Measurements from ENCODE around the gene SLC25A11.

SLC25A11 gene

DNA sequence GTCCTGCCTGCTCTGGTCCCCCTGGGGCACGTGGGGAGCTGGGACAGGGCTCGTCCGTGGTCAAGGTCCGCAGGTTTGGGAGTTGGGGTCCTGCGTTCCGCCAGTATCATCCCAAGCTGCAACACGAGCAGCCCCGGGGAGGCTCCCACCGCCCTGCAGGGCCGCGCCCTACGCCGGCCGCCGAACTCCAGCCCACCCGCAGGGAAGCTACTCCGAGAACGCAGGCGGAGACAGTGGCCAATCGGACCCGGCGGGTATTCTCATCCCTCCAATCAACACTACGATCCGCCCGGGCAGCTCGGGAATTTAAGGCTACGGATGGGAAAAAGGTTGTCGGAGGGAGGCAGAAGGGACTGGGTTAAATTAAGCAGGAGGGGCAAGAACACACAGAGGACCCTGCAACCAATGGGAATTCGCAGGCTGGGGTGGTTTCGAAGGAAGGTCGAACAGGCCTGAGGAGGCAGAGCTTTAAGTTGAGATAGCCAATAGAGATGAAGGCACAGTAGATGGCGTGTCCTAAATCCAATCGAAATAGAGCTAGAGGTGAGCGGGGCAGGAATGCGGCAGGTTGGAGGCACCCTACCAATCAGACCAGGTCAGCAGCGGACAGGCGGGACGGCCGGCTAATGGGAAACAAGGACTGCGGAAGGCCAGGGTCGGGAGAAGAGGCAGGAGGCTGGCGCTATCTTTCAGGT is 27.1 kb upstream of the SLC25A11 start:
- DNase-seq (ENCODE audit: low read depth in 2 of 2) = peak; percentile 87

DNA sequence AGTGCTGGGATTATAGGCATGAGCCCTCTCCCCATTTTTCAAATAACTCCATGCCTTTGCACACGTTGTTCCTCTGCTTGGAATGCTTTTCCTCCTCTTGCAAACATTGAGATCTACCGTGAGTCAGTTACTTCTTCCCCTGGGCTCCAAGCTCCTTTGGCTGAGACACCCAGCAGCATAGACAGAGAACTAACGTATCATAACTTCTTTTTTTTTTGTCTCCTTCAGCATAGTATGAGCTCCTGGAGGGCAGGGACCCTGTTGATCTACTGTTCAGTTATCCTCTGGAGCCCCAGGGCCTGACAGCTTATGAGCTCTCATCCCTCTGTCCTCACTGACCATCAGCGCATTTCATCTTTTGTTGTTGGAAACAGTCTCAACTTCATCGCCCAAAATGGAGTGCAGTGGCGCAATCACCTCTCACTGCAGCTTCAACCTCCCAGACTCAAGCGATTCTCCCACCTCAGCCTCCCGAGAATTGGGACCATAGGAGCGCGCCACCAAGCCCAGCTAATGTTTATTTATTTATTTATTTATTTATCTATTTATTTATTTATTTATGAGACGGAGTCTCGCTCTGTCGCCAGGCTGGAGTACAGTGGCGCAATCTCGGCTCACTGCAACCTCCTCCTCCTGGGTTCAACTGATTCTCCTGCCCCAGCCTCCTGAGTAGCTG is 25.6 kb upstream of the SLC25A11 start:
- DNase-seq (ENCODE audit: low read depth in 2 of 2) = no peak

DNA sequence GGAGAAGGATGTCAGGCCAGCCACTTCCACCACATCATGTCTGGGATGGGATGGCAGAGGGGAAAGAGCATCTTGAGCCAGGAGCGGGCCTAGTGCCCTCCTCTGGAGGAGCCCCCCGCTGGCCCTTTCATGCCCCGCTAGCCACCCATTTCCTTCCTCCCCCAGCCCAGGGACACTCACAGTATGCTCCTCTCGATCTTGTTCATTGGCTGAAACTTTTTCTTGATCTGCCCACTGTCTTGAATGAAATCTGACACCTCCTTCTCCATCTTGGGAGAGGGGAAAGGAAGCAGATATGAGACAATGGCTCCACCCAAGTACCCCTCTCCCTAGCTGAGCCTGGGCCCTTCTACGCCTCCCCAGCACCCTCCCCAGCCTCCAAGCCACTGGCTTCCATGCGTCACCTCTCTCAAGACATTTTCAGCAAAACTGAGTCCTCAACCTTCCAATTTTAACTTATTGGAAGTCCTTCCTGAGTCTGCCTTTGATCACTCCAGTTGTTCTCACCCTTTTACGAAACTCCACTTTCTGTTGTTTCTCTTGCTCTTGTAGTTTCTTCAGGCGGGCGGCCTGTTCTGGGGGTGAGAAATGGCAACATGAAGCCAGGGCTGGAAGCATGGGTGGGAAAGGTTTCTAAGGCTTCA is 20.6 kb upstream of the SLC25A11 start:
- DNase-seq (ENCODE audit: low read depth in 2 of 2) = no peak

DNA sequence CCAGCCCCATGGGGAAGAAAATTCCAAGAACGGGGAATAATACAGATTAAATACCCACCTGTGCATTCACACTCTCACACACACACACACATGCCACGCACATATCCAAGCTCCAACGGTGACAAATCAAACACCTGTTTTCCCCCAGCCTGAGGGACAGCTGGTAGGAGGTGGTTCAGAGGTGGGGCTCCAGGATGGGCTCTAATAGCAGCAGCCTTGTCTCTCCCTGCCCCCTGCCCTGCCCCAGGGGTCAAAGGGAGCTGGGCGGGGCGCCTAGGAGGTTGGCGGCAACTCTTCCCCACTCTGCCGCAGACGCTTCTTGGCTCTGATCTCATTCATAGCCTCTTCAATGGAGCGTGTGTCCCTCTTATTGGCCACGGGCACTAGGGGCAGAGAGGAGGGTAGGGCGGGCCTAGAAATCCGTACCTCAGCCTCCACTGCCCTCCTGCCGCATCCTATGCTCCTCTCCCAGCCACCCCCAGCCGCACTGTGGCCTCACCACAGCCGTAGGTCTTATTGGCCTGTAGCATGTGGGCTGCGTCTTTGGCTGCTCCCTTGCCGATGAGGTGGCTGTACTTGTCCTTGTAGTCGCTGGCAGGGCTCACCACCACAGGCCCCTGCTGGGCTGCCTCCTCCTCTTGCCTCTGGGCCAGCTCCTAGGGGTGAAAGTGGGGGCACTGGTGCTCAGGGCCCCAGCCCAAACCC is 19.6 kb upstream of the SLC25A11 start:
- no peak for DNase-seq (ENCODE audit: low read depth in 2 of 2)

DNA sequence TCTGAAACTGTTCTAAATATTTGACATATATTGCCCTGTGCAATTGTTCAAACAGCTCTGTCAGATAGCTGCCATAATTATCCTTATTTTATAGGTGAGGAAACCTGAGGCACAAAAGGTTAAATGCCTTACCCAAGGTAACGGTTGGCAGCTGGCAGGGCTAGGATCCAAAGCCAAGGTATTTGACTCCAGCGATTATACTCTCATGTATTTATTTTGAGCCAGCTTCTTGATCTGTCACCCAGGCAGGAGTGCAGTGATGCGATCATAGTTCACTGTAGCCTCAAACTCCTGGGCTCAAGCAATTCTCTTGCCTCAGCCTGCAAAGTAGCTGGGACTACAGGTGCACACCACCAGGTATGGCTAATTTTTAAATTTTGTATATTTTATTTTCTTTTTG is 18.3 kb upstream of the SLC25A11 start:
- DNase-seq (ENCODE audit: low read depth in 2 of 2) = no peak

DNA sequence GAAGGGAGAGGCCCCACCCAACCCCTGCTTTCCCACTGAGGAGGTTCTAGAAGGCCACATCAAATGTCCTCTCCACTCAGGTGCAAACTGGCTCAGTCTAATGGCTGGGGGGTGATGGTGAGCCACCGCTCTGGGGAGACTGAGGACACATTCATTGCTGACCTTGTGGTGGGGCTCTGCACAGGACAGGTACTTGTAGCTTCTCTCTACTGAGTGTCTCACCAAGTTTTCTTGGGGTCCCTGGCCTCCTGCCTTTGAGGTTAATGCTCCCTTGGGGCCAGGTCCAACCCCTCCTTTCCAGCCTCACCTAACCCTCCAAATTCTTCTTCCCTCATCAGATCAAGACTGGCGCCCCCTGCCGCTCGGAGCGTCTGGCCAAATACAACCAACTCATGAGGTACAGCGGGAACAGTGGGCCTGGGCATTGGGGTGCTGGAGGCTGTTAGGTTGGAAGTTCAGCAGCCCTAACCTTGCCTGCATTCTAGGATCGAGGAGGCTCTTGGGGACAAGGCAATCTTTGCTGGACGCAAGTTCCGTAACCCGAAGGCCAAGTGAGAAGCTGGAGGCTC is 16.7 kb upstream of the SLC25A11 start:
- DNase-seq (ENCODE audit: low read depth in 2 of 2) = no peak

DNA sequence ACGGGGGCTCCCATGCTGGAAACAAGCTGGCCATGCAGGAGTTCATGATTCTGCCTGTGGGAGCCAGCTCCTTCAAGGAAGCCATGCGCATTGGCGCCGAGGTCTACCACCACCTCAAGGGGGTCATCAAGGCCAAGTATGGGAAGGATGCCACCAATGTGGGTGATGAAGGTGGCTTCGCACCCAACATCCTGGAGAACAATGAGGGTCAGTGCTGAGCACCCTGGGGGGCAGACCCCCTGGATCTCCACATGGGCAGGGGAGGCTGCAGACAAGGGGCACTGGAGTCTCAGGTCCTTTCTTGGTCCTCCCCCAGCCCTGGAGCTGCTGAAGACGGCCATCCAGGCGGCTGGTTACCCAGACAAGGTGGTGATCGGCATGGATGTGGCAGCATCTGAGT is 15.2 kb upstream of the SLC25A11 start:
- no peak for DNase-seq (ENCODE audit: low read depth in 2 of 2)

DNA sequence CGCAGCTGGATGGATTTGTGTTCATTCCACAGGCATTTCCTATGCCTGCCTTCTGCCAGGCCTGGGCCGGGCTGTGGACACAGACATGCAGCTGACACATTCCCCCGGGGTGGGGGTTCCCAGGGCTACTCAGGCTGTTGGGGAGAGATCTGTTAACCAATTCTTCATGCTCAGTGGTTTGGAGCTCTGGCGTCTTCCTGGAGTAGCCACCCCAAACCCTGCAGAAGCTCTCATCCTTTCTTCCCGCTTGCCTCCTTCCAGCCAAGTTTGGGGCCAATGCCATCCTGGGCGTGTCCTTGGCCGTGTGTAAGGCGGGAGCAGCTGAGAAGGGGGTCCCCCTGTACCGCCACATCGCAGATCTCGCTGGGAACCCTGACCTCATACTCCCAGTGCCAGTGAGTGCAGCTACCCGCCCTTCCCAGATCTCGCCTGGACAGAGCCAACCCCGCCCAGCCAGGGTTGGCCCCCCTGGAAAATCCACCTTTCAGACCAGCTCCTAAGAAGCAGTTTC is 13.7 kb upstream of the SLC25A11 start:
- no peak for DNase-seq (ENCODE audit: low read depth in 2 of 2)

DNA sequence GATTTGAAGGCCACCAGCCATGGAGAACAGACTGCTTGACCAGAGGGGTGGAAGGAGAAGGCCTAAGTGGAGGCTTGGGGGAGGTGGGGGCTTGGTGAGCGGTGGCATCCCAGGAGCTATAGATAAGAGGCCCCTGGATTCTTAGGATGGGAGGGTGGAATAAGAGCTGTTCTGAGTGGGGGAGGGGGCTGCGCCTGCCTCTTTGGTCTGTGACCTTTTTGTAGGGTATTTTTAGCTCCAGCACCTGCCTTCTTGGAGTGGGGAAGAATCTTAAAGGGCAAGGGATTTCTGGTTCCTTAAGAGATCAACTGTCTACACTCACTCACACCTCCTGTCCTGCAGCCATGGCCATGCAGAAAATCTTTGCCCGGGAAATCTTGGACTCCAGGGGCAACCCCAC is 11.6 kb upstream of the SLC25A11 start:
- no peak for DNase-seq (ENCODE audit: low read depth in 2 of 2)

DNA sequence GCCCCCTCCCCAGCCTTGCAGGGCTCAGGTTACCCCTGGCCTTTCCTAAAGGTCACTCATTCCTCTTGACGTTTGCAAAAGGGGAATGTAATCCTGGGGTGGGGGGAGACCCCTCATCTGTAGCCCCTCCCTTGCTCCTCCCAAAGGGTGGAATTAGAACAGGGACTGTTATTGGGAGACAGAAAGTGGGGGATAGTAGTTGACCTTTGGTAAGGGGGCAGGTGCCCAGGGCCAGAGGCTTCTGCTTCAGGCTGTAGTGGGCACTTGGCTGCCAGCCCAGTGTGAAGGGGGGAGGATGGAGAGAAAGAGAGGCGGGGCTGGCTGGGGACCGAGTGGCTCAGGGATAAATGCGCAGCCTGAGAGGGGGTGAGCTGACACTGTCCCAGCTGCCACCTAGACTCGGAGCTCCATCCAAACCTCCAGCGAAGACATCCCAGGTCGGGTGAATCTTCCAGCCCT is 10.9 kb upstream of the SLC25A11 start, which contains the start of gene ENO3:
Gene ENO3, plus strand, starts transcription at position 374 of the 459 bp plus-strand sequence. CDS start 711 bp downstream, outside the sequence.
- no peak for DNase-seq (ENCODE audit: low read depth in 2 of 2)

DNA sequence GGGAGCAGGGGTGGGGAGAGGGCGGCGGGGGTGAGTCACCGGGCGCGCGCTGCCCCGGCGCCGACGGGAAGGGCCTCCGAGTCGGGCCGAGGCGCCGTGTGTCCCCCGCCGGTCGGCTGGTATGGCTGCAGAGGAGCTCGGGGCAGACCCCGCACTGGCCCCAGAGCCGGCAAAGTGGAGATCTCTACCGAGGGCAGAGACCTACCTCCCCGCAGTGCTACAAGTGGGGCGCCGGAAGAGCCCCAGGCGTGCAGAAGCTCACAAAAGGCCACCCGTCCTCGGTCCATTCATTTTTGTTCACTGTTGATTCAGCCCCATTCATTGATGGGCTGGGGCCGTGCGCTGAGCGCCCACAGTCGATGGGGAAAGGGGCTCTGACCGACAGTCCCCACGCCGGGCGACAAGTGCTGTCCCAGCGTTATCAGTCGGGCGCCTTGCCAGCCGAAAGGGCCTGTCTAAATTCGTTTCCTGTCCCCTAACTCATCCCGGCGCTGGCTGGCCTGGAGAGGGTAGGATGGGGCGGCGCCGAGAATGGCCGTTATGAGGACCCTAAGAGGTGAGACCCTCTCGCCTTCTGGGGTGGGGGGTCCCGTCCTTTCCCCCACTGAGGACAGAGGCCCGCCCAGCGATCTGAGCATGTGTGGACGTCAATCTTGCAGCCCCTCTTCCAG is 10.4 kb upstream of the SLC25A11 start:
- no peak for DNase-seq (ENCODE audit: low read depth in 2 of 2)

DNA sequence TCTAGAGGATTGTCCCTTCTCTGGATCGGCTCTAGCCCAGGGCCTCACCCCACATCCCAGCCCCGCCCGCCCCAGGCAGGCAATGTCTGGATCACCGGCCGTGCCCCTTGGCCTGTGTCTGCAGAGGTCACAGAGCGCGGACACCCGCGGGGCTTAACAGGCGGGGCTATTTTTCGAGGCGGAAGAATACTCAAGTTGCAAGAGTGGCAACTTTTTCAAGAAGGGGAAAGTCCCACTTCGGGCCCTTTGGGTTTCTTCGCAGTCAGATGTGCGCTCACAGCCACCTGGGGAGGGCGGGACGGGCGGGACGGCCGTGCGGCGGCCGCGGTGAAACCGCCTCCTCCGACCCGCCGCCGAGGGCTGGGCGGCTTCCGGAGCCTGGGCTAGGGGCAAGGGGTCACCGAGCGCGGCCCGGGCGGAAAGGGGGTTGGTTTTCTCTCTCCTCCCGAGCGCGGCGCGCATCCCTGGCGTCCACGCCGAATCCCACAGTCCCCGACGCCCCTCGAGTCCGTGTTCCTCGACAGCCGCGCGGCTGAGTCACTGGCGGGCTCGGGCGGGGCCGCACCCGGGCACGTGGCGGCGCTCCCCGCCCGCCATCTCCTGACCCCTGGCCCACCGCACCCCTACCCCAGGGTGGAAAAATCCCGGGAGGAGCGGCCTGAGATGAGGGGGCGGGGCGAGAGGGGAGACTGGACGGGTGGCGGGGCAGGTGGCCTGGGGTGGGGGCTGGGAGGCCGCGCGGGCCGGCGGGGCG is 9.7 kb upstream of the SLC25A11 start:
- DNase-seq (ENCODE audit: low read depth in 2 of 2) = peak; percentile 64 to 75

DNA sequence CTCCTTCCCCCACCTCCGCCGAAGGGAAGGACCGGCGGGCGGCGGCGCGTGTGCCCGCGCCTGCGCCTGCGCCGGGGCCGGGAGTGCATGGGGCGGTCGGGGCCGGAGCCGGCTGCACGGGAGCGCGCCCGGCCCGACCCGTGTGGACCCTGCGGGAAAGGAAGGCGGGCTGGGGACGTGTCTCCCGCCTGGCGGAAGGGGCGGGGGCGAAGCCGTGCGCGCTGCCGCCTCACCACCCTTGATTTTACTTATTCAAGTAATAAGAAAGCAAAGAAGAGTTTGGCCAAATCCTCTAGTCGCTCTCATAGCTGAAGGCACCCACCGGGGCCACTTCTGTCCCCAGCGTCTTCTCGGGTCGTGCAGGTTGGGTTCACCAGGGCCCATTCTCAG is 9.1 kb upstream of the SLC25A11 start:
- peak; percentile 76 to 78 for DNase-seq (ENCODE audit: low read depth in 2 of 2)

DNA sequence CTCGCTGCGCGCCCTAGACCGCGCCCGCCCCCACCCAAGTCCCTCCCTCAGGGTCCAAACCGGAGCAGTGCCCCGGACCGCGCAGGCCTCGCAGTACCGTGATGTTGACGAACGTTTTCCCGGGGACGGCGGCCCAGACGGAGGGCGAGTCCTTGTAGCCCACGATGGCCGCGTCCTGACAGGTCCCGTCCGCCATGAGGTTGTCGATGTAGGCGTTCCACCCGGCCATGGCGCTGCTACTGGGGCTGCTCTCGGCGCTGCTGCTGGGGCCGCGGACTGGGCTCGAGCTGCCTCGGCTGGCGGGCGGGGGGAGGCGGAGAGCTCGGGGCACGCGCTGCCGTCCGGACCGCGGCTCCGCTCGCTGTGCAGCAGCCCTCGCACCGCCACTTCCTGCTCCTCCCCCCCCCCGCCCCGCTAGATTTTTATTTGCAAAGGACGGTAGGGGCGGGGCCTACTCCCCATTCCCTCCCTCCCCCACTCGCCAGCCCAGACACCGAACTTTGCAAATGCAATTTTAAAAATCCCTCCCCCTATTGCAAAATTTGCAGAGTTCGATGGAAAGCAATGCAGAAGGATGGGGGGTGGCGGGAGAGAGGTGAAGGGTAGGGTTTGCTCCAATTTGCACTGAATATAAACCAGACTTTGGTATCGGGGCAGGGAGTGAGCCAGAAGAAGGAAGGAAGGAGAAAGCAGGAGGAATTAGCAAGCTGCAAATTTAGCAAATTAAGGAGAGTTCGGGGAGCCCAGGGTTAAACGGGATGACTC is 8.5 kb upstream of the SLC25A11 start, which contains the start of gene PFN1:
Gene PFN1, minus strand, starts transcription at position 365 of the 765 bp plus-strand sequence. Its CDS starts 136 bp downstream, at position 229.
- peak; percentile 84 for DNase-seq (ENCODE audit: low read depth in 2 of 2)

DNA sequence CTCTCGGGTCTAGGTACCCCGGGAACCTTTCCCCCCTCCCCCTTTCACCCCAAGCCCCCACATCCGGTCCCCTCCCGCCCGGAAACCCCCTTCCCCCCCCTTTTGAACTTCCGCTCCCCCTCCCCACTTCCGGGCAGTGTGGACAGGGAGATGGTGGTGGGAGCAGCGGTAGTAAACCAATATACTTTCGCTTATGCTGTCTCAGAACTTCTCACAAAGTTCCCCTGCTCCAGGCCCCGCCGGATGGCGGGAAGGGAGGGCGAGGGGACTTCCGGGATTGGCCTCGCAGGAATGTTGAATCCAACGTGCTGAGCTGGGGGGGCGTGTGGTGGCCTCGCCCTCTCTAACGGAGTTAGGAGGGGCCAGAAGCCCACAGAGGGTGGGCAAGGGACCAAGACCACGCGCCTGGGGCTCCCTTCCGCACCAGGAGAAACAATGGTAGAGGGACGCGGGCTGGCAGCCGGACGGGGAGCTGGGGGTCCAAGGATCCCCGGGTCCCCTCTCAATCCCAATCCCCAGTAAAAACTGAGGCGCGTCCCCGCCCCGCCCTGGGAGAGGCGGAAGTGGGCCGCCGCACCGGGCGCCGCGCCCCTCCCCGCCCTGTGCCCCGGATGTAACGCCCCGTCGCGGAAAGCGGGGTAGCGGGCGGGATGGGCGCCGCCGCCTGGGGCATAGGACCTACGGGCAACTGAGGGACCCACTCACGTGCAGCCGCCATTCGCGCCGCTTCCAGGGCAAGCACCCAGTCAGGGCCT is 7.7 kb upstream of the SLC25A11 start:
- peak; percentile 60 to 64 for DNase-seq (ENCODE audit: low read depth in 2 of 2)

DNA sequence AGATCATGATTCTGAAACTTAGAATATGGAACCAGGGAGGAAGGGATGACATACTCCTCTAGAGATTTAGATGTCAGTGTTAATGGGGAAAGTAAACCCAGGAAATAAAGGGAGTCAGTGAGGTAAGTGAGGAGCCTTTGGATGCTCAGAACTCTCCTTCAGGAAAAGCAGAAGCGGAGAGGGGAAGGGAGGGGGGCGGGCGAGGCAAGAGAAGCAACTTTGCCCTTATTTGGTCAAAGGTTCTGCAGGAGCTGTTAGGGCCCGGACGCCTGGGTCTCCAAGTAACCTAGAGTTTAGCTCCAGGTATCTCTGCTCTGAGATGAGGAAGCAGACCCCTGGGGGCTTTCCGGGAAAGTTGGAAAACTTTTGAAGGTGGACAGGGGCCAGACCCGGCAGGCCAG is 7.2 kb upstream of the SLC25A11 start:
- DNase-seq (ENCODE audit: low read depth in 2 of 2) = no peak

DNA sequence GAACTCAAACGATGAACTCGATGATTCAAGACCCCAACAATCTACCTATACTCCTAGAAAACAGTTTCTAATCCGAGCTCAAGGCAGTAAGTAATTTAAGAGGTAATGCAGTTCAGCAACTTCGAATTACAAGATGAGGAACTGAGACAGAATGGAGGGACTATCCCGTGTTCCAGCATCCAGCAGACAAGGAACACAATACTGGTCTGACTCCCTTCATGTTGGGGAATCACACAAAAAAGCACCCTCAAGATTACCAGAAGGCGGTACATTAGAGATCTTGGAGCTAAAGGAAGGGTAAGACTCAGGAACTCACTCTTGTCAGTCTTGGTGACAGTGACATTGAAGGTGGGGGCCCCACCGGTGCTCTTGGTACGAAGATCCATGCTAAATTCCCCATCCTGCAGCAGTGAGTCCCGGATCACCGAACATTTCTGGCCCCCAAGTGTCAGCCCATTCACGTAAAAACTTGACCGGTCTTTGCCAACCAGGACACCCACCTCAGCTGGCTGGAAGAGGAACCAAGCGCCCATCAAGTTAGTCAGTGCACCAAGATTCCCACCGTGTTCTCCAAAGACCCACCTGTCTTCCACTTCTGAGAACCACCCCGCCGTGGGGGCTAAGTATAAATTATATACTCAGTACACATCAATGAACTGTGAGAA is 6.6 kb upstream of the SLC25A11 start:
- DNase-seq (ENCODE audit: low read depth in 2 of 2) = no peak

DNA sequence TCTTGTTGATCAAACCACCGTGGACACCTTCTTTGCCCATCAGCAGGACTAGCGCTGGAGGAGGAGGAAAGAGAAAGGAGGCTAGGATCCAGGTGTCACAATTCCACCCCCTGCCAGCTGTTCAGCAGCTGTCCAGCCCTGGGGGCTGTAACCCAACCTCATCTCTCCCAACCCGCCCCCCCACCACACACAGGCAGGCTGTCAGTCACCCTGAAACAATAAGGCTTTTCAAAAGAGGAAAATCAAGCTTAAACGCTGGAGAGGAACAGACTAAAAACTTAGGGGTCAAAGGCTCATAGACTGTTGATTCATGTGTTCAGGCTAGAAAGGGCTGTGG is 6.1 kb upstream of the SLC25A11 start:
- DNase-seq (ENCODE audit: low read depth in 2 of 2) = no peak

Measured in stimulated activated CD8-positive, alpha-beta memory T cell treated with anti-CD3 and anti-CD28 coated beads, Interleukin-15, amount 100 ng/mL, for 48 hours (primary cell).